GM19025 (cell line): Measurements from ENCODE around the gene AKR1C4.
"Not testable (repeated sequence)": the region's sequence is repeated elsewhere in the genome, so short reads cannot be mapped to it uniquely, and the experiment has no call there.

Experiments
- ATAC-seq: cut with Tn5 transposase; IDR thresholded peaks from one replicate; pipeline ENCODE4 v1.9.1; 2021; ENCODE audit warnings: mild to moderate bottlenecking, low read depth, moderate library complexity; ENCODE audit not compliant: unreplicated experiment

The AKR1C4 gene

GRCh38 chr10:5196702-5197113, at the start of gene AKR1C4:
TSS of gene AKR1C4 (plus strand) at chr10:5196837. CDS start at chr10:5196868, 31 bp downstream.
- no peak for ATAC-seq

- ATAC-seq, result no peak
These were observed 49.8 kb upstream of the AKR1C4 start for GRCh38 chr10:5146920-5147254.

GRCh38 chr10:5147255-5147980, 49.2 kb upstream of the AKR1C4 start:
- no peak for ATAC-seq

- ATAC-seq, result no peak
These were observed 48.5 kb upstream of the AKR1C4 start for GRCh38 chr10:5147981-5148677.

GRCh38 chr10:5148678-5149032, 48.0 kb upstream of the AKR1C4 start:
- ATAC-seq, result no peak

- ATAC-seq, result no peak
These were observed 45.6 kb upstream of the AKR1C4 start for GRCh38 chr10:5151076-5151475.

- no peak for ATAC-seq
These were observed 40.7 kb upstream of the AKR1C4 start for GRCh38 chr10:5155951-5156350.

- no peak for ATAC-seq
These were observed 39.1 kb upstream of the AKR1C4 start for GRCh38 chr10:5157501-5157900.

GRCh38 chr10:5159126-5159525, 37.5 kb upstream of the AKR1C4 start:
- no peak for ATAC-seq

GRCh38 chr10:5163487-5163886, 33.1 kb upstream of the AKR1C4 start:
- ATAC-seq, result no peak

- ATAC-seq, result no peak
These were observed 30.9 kb upstream of the AKR1C4 start for GRCh38 chr10:5165738-5166137.

- no peak for ATAC-seq
These were observed 27.7 kb upstream of the AKR1C4 start for GRCh38 chr10:5168897-5169420.

GRCh38 chr10:5175581-5175980, 21.1 kb upstream of the AKR1C4 start:
- not testable (repeated sequence) for ATAC-seq

- ATAC-seq, result not testable (repeated sequence)
These were observed 16.1 kb upstream of the AKR1C4 start for GRCh38 chr10:5180503-5180902.

- ATAC-seq, result no peak
These were observed 12.7 kb upstream of the AKR1C4 start for GRCh38 chr10:5183923-5184322.

GRCh38 chr10:5184987-5185775, 11.5 kb upstream of the AKR1C4 start, which contains the start of gene AKR1C8:
TSS of gene AKR1C8 (minus strand) at chr10:5185150. CDS start at chr10:5185104, 46 bp downstream.
- ATAC-seq, result no peak

GRCh38 chr10:5187867-5188266, 8.8 kb upstream of the AKR1C4 start:
- ATAC-seq, result no peak

GRCh38 chr10:5188358-5188757, 8.3 kb upstream of the AKR1C4 start:
- no peak for ATAC-seq

GRCh38 chr10:5194431-5194830, 2.2 kb upstream of the AKR1C4 start:
- no peak for ATAC-seq

- no peak for ATAC-seq
These were observed 786 bp upstream of the AKR1C4 start for GRCh38 chr10:5195727-5196374.

GRCh38 chr10:5198386-5198785, 1.7 kb downstream of the AKR1C4 start:
- no peak for ATAC-seq
